HG02943 (cell line): Measurements from ENCODE around the gene MCEE.
"Not testable (repeated sequence)": the region's sequence is repeated elsewhere in the genome, so short reads cannot be mapped to it uniquely, and the experiment has no call there.

Experiments
- ATAC-seq: cut with Tn5 transposase; IDR thresholded peaks from one replicate; pipeline ENCODE4 v1.9.1; 2021; ENCODE audit warnings: mild to moderate bottlenecking, low read depth, moderate library complexity; ENCODE audit not compliant: unreplicated experiment

Gene MCEE

GRCh38 chr2:71083752-71084312 is 46.2 kb downstream of the MCEE start:
- ATAC-seq: not testable (repeated sequence)

- ATAC-seq: not testable (repeated sequence)
Measured at GRCh38 chr2:71083297-71083696, 46.7 kb downstream of the MCEE start.

GRCh38 chr2:71082402-71083252 is 47.4 kb downstream of the MCEE start:
- no peak for ATAC-seq

GRCh38 chr2:71078624-71079023 is 51.4 kb downstream of the MCEE start:
- ATAC-seq: no peak

GRCh38 chr2:71074893-71075395 is 55.1 kb downstream of the MCEE start:
- ATAC-seq: no peak

GRCh38 chr2:71073475-71073874 is 56.6 kb downstream of the MCEE start:
- no peak for ATAC-seq

GRCh38 chr2:71072492-71072891 is 57.5 kb downstream of the MCEE start:
- ATAC-seq: no peak

- ATAC-seq: peak; percentile 29
Measured at GRCh38 chr2:71071681-71072398, 58.2 kb downstream of the MCEE start.

GRCh38 chr2:71070294-71071093 is 59.5 kb downstream of the MCEE start:
- ATAC-seq: no peak

- no peak for ATAC-seq
Measured at GRCh38 chr2:71069376-71069775, 60.7 kb downstream of the MCEE start.

GRCh38 chr2:71068218-71069035 is 61.6 kb downstream of the MCEE start, which contains the start of gene NAGK:
NAGK (plus strand) TSS chr2:71068648; CDS start chr2:71068684, 36 bp downstream.
- ATAC-seq: peak; percentile 61

- peak; percentile 7 for ATAC-seq
Measured at GRCh38 chr2:71067567-71068217, 62.3 kb downstream of the MCEE start.

- no peak for ATAC-seq
Measured at GRCh38 chr2:71066856-71067255, 63.2 kb downstream of the MCEE start.

GRCh38 chr2:71064754-71065621 is 65.0 kb downstream of the MCEE start:
- no peak for ATAC-seq

- no peak for ATAC-seq
Measured at GRCh38 chr2:71064110-71064611, 65.9 kb downstream of the MCEE start.

- no peak for ATAC-seq
Measured at GRCh38 chr2:71063216-71063615, 66.8 kb downstream of the MCEE start.

GRCh38 chr2:71060871-71061270 is 69.2 kb downstream of the MCEE start:
- no peak for ATAC-seq

GRCh38 chr2:71060211-71060610 is 69.8 kb downstream of the MCEE start:
- no peak for ATAC-seq
